ENCODE measurements around the gene ELFN2.

Gene ELFN2

GRCh38 chr22:37427711-37428635 is 694 bp upstream of the ELFN2 start:
- DNase-seq (ENCODE audit: low read depth, low spot score), result no peak

- no peak for DNase-seq (ENCODE audit: low read depth, low spot score)
Measured at GRCh38 chr22:37426706-37427134, 559 bp downstream of the ELFN2 start.

- DNase-seq (ENCODE audit: low read depth, low spot score), result no peak
Measured at GRCh38 chr22:37425800-37426705, 1.2 kb downstream of the ELFN2 start.

- no peak for DNase-seq (ENCODE audit: low read depth, low spot score)
Measured at GRCh38 chr22:37425369-37425768, 1.9 kb downstream of the ELFN2 start.

- DNase-seq (ENCODE audit: low read depth, low spot score), result no peak
Measured at GRCh38 chr22:37423283-37423682, 4.0 kb downstream of the ELFN2 start.

GRCh38 chr22:37421468-37421877 is 5.8 kb downstream of the ELFN2 start:
- no peak for DNase-seq (ENCODE audit: low read depth, low spot score)

- DNase-seq (ENCODE audit: low read depth, low spot score), result no peak
Measured at GRCh38 chr22:37420686-37421467, 6.4 kb downstream of the ELFN2 start.

GRCh38 chr22:37419969-37420685 is 7.2 kb downstream of the ELFN2 start:
- DNase-seq (ENCODE audit: low read depth, low spot score), result no peak

- DNase-seq (ENCODE audit: low read depth, low spot score), result no peak
Measured at GRCh38 chr22:37419370-37419968, 7.8 kb downstream of the ELFN2 start.

GRCh38 chr22:37418627-37419369 is 8.5 kb downstream of the ELFN2 start:
- DNase-seq (ENCODE audit: low read depth, low spot score), result no peak

GRCh38 chr22:37417677-37418348 is 9.5 kb downstream of the ELFN2 start:
- DNase-seq (ENCODE audit: low read depth, low spot score), result no peak

- no peak for DNase-seq (ENCODE audit: low read depth, low spot score)
Measured at GRCh38 chr22:37417264-37417663, 10.0 kb downstream of the ELFN2 start.

GRCh38 chr22:37416827-37417226 is 10.5 kb downstream of the ELFN2 start:
- DNase-seq (ENCODE audit: low read depth, low spot score), result no peak

- DNase-seq (ENCODE audit: low read depth, low spot score), result no peak
Measured at GRCh38 chr22:37416389-37416788, 10.9 kb downstream of the ELFN2 start.

- DNase-seq (ENCODE audit: low read depth, low spot score), result no peak
Measured at GRCh38 chr22:37415210-37415609, 12.1 kb downstream of the ELFN2 start.

GRCh38 chr22:37414288-37414687 is 13.0 kb downstream of the ELFN2 start:
- DNase-seq (ENCODE audit: low read depth, low spot score), result no peak

GRCh38 chr22:37413546-37413945 is 13.7 kb downstream of the ELFN2 start:
- DNase-seq (ENCODE audit: low read depth, low spot score), result no peak

- DNase-seq (ENCODE audit: low read depth, low spot score), result no peak
Measured at GRCh38 chr22:37412495-37413250, 14.6 kb downstream of the ELFN2 start.
